NCI-H460 (cell line): ENCODE measurements around the gene LSM2. TPM values are rescaled to one million over a fixed set of nuclear protein-coding genes. Genes with fewer than 3 reads are reported as not detected.

Source experiments
- DNase-seq: peaks from one replicate; pipeline ENCODE4 v3.0.0-alpha.2; 2016; ENCODE audit warnings: low read depth; ENCODE audit errors: extremely low read depth
- total RNA-seq: library from RNA; depleted of rRNA; stranded (reverse); fragments of >200 nt; shearing (Covaris generic); gene quantifications from 2 replicates; pipeline ENCODE4 v1.2.3, GENCODE V29; 2014

LSM2 gene
- total RNA-seq, 1 experiment from 2014 or later: 62.6 TPM

GRCh38 chr6:31778999-31779885, 27.5 kb downstream of the LSM2 start:
- no peak for DNase-seq

GRCh38 chr6:31778193-31778592, 28.6 kb downstream of the LSM2 start:
- no peak for DNase-seq

DNA sequence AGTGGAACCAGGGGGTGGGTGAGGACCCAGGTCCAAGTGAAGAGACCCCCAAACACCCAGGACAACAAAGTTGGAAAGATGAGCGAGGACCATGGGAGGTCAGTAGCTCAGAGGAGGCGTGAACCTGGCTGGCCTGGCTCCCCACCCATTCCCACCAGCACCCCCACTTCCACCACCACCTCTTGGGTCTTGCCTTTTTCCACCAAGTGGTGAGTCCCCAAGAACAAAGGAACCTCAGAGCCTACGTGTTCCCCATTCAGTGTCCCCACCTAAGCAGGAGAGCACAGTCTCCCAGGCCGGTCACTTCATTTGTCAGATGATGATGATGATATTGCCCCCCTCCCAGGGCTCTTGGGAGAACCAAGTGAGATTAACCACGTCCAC, 29.1 kb downstream of the LSM2 start:
- no peak for DNase-seq

- DNase-seq: peak; percentile 50
These were observed 29.6 kb downstream of the LSM2 start, which contains the start of gene VWA7 for GRCh38 chr6:31776989-31777666. TSS of gene VWA7 (minus strand) at chr6:31777328. CDS start at chr6:31776779, 549 bp downstream.

- DNase-seq: no peak
These were observed 30.2 kb downstream of the LSM2 start for GRCh38 chr6:31776485-31776988.

DNA sequence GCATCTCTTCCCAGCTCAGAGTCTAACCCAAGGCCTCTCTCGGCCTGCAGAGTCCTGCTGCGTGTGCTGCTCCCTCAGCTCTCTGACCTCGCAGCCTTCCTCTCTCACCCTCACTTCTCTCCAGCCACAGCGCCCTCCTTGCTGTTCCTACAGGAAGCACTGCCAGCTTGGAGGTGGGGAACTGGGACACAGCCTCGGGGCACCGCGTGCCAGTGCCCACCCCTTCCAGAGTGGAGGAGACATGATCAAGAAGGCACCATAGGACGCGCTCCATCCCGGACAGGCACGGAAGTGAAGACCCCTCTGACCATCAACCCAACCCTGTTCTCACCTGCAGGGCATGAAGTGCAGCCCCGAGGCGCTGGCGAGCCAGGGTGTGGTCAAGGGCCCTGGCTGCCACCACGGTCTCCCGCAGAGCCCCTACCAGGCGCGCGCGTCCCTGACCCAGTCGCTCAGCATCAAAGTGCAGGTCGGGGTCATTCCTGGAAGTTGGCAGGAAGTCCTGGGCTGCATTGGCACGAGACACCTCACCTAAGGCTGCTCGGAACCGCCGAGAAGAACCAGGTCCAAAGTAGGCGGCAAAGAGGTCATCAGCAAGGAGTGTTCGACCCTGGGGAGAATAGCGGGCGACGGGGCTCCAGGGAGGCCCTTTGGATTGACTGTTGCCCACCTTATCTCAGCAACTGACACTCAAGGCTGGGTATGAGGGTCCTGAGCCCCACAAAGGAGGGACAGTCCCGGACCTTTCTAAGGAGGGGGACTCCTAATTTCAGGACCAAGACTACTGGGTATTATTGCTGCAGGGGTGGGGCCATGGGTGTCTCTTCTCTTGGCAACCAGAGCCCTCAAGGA, 30.9 kb downstream of the LSM2 start:
- DNase-seq: no peak

DNA sequence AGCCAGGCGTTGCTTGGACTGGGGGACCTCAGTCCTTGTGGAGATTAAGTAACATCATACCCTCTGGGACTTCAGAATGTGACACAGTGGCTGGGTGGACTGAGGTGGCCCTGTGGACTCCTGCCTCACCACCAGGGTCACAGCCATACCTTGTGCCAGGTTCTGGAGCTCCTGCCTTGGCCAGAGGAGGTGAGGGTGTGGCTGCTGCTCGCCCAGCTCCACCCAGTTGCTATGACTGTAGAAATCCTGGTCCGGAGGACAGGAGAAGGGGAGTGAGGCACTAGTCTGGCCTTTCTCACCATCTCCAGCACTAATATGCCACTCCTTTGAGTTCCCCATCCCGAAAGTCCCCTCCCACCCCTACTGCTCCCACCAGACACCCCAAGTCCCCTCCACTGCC, 31.6 kb downstream of the LSM2 start:
- DNase-seq: no peak

DNA sequence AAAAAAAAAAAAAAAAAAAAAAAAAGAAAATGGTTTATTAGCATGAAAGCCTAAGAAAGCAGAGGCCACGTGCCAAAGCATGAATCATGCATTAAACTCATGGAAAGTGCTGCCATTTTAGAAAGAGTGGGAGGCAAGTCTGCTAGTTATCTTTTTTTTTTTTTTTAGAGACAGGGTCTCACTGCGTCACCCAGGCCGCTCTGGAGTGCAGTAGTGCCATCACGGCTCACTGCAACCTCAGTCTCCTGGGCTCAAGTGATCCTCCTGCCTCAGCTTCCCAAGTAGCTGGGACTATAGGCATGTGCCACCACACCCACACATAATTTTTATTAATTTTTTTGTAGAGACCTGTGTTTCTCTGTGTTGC, 34.8 kb downstream of the LSM2 start:
- no peak for DNase-seq

DNA sequence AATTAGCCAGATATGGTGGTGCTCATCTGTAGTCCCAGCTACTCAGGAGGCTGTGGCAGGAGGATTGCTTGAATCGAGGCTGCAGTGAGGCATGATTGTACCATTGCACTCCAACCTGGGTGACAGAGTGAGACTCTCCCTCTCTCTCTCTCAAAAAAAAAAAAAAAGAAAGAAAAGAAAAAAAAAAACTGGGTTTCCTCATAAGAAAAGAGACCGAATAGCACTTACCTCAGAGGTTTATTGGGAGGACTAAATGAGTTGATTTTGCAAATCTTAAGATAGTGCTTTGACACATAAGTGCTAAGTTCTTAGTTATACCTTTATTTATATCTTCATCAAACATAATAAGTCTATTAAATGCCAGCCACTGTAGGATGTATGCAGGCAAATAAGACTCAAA, 35.9 kb downstream of the LSM2 start:
- DNase-seq: no peak

DNA sequence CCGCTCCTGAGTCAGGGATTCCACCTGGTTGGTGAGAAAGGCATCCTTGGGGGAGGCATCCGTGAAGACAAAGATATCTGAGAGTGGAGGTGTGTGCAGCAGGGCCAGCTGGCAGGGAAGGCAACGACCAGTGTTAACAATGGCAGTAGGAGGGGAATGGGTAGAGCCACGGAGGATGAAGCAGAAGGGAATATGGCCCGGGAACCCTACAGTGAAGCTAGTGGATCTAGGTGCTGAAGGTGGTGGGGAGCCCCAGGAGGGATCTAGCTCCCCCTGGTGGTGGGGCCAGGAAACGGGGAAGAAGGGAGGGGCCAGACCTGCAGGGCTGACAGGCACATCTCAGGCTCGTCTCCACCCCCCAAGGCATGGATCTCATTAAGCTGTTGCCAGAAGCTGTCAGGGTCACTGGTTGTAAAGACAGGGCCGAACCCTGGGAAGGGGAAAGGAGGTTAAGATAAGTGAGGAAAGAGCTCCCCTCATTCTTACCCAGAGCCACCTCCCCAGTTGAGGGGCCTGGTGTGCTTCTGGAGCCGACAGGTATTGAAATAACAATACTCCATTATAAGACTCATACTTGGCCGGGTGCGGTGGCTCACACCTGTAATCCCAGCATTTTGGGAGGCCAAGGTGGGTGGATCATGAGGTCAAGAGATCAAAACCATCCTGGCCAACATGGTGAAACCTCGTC, 36.9 kb downstream of the LSM2 start:
- peak; percentile 51 for DNase-seq

GRCh38 chr6:31768363-31769257, 38.2 kb downstream of the LSM2 start:
- no peak for DNase-seq

- DNase-seq: no peak
These were observed 39.6 kb downstream of the LSM2 start for GRCh38 chr6:31767096-31767645.

GRCh38 chr6:31765910-31766794, 40.6 kb downstream of the LSM2 start:
- no peak for DNase-seq

GRCh38 chr6:31765559-31765909, 41.2 kb downstream of the LSM2 start:
- no peak for DNase-seq

GRCh38 chr6:31764198-31764597, 42.6 kb downstream of the LSM2 start:
- DNase-seq: no peak

DNA sequence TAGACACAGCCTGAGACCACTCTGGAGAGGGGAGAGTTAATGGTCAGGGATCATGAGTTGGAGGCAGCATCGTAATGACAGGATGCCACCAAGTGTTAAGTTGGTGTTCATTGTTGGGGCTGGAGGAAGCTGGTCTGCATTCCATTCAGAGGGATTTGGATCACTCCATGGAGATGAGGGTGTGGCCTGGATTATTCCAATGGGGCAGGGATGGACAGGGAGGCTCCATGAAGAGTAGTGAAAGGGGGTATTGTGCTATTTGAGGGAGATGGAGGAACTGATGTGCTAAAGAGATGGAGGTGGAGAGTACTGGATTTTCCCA, 43.2 kb downstream of the LSM2 start:
- DNase-seq: no peak

DNA sequence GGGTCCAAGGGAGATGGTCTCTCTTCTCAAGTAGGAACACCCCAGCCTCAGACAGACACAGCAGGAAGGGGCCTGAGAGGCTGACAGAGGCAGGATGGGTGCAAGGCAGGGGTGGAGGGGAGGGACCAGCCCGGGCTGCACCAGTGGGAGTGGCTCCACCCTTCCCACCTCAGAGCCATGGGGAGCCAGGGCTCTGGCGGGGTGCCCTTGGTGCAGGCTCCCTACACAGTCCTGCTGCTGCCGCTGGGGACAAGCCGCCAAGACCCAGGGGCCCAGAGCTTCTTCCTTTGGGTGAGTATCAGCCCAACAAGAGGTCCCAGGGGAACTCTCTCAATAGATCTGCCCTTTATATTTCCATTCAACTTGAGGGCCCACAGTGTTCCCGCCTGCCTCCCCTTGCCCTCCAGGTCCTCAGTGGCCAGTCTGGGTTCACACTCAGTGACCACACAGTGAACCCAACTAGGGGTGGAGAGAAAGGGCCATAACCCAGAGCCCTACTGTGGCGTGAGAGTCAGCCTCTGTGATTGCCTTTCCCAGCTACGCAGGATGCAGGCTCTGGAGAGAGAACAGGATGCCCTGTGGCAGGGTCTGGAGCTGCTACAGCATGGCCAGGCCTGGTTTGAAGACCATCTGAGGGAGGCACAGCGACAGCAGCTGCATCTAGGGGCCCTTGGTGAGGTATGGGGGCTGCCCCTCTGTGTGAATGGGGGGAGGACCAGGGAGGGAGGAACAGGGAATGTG, 43.7 kb downstream of the LSM2 start:
- DNase-seq: no peak

DNA sequence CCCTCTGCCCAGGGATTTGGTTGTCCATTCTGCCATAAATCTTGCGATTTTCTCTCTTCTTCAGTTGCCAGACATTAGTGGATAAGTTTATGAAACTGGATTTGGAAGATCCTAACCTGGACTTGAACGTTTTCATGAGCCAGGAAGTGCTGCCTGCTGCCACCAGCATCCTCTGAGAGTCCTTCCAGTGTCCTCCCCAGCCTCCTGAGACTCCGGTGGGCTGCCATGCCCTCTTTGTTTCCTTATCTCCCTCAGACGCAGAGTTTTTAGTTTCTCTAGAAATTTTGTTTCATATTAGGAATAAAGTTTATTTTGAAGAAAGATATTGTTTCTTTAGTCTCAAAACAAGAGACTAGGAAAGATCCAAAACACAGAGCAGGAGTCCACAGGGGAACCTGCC, 44.4 kb downstream of the LSM2 start, which contains the start of gene SAPCD1:
SAPCD1 (plus strand) TSS at position 301 of the 400 bp plus-strand sequence. CDS start 399 bp downstream, outside the sequence.
- DNase-seq: no peak
